Fibroblast of the aortic adventitia (primary cell): ENCODE measurements around the gene TBC1D8. TPM values are rescaled to one million over a fixed set of nuclear protein-coding genes. Genes with fewer than 3 reads are reported as not detected.

Experiments used
- DNase-seq: peaks from one replicate; pipeline ENCODE4 v3.0.0-alpha.2; 2010; ENCODE audit warnings: low read depth
- H3K4me3 ChIP-seq: 2 replicates; pipeline ENCODE4 v1.5.1; 2011; ENCODE audit warnings: low read depth, mild to moderate bottlenecking, control low read depth, low read length, moderate library complexity
- CTCF ChIP-seq: IDR thresholded peaks from 2 replicates; pipeline ENCODE4 v1.5.1; 2011; ENCODE audit warnings: mild to moderate bottlenecking, low read length, control low read depth, inconsistent platforms; ENCODE audit not compliant: insufficient read depth
- total RNA-seq: library from RNA; depleted of rRNA; stranded (reverse); fragments of >200 nt; gene quantifications from 2 replicates; pipeline ENCODE4 v1.2.3, GENCODE V29; 2012; ENCODE audit warnings: low replicate concordance

TBC1D8 gene
- total RNA-seq, 1 donor, result 21.3 TPM

- no peak for TF ChIP-seq CTCF
- H3K4me3 ChIP-seq, result no peak overlapping the region
- DNase-seq, result no peak
These were observed 4.1 kb downstream of the TBC1D8 start for GRCh38 chr2:101147062-101147461.

GRCh38 chr2:101146535-101146934 is 4.6 kb downstream of the TBC1D8 start:
- DNase-seq, result no peak
- no peak for TF ChIP-seq CTCF
- no peak overlapping the region for H3K4me3 ChIP-seq

- TF ChIP-seq CTCF, result no peak
- DNase-seq, result peak; percentile 84
- H3K4me3 ChIP-seq, result no peak overlapping the region
These were observed 5.8 kb downstream of the TBC1D8 start for GRCh38 chr2:101145406-101145805.

- TF ChIP-seq CTCF, result no peak
- no peak overlapping the region for H3K4me3 ChIP-seq
These were observed 9.0 kb downstream of the TBC1D8 start for GRCh38 chr2:101142163-101142562.

GRCh38 chr2:101140978-101141655 is 10.1 kb downstream of the TBC1D8 start:
- H3K4me3 ChIP-seq, result no peak overlapping the region
- TF ChIP-seq CTCF, result no peak
- no peak for DNase-seq

More at GRCh38 chr2:101142163-101142562, 9.0 kb downstream of the TBC1D8 start:
- no peak for DNase-seq

GRCh38 chr2:101140237-101140636 is 10.9 kb downstream of the TBC1D8 start:
- no peak for DNase-seq
- TF ChIP-seq CTCF, result no peak
- no peak overlapping the region for H3K4me3 ChIP-seq

GRCh38 chr2:101139495-101139894 is 11.7 kb downstream of the TBC1D8 start:
- no peak for TF ChIP-seq CTCF
- DNase-seq, result no peak
- no peak overlapping the region for H3K4me3 ChIP-seq
